ENCODE data around the gene DEPDC4. TPM values are rescaled to one million over a fixed set of nuclear protein-coding genes. Genes with fewer than 3 reads are reported as not detected.
"Not testable (repeated sequence)": the region's sequence is repeated elsewhere in the genome, so short reads cannot be mapped to it uniquely, and the experiment has no call there.

The DEPDC4 gene
- total RNA-seq, 1 donor from 2014 or later: 0.47 TPM

- no peak for TF ChIP-seq CTCF (IDR thresholded peaks at IDR 0.05; ENCODE audit: borderline replicate concordance)
- Histone ChIP-seq H3K36me3 (peaks cover 48% of the 10 kb centered on the region), H3K9me3 (replicated peaks) (peaks cover 4% of the 10 kb centered on the region), H3K27me3 (ENCODE audit: low read depth) (no peaks in the 10 kb centered on the region), H3K27ac (replicated peaks) (no peak overlapping the region), H3K4me3 (no peak overlapping the region), H3K4me1 (no peaks in the 10 kb centered on the region)
- intact Hi-C loops (cut with micrococcal nuclease): no loop called here
- no peak for DNase-seq
These were observed 29.1 kb upstream of the DEPDC4 start for GRCh38 chr12:100295764-100296555.

- H3K9me3 ChIP-seq (replicated peaks); H3K27me3 ChIP-seq (ENCODE audit: low read depth); intact Hi-C loops (cut with micrococcal nuclease); H3K4me3 ChIP-seq; H3K4me1 ChIP-seq; DNase-seq; H3K27ac ChIP-seq (replicated peaks): not testable (repeated sequence)
- peaks cover 32% of the 10 kb centered on the region for H3K36me3 ChIP-seq
These were observed 27.5 kb upstream of the DEPDC4 start for GRCh38 chr12:100294366-100294765.

GRCh38 chr12:100293017-100293416 is 26.1 kb upstream of the DEPDC4 start:
- Histone ChIP-seq H3K4me1 (no peaks in the 10 kb centered on the region), H3K4me3 (no peak overlapping the region), H3K27ac (replicated peaks) (no peak overlapping the region), H3K27me3 (ENCODE audit: low read depth) (no peaks in the 10 kb centered on the region), H3K9me3 (replicated peaks) (no peaks in the 10 kb centered on the region), H3K36me3 (peaks cover 19% of the 10 kb centered on the region)
- no peak for DNase-seq
- no peak for TF ChIP-seq CTCF (IDR thresholded peaks at IDR 0.05; ENCODE audit: borderline replicate concordance)
- intact Hi-C loops (cut with micrococcal nuclease): no loop called here

- H3K36me3 ChIP-seq: peaks cover 17% of the 10 kb centered on the region
- TF ChIP-seq CTCF (IDR thresholded peaks at IDR 0.05; ENCODE audit: borderline replicate concordance): no peak
- H3K4me1 ChIP-seq: no peaks in the 10 kb centered on the region
- intact Hi-C loops (cut with micrococcal nuclease): no loop called here
- no peaks in the 10 kb centered on the region for H3K9me3 ChIP-seq (replicated peaks)
- H3K4me3 ChIP-seq: no peak overlapping the region
- DNase-seq: no peak
- H3K27ac ChIP-seq (replicated peaks): no peak overlapping the region
- H3K27me3 ChIP-seq (ENCODE audit: low read depth): no peaks in the 10 kb centered on the region
These were observed 23.1 kb upstream of the DEPDC4 start for GRCh38 chr12:100290016-100290415.

GRCh38 chr12:100289038-100289437 is 22.2 kb upstream of the DEPDC4 start:
- no peak overlapping the region for H3K4me3 ChIP-seq
- H3K36me3 ChIP-seq: peaks cover 23% of the 10 kb centered on the region
- DNase-seq: no peak
- H3K4me1 ChIP-seq: no peaks in the 10 kb centered on the region
- no peaks in the 10 kb centered on the region for H3K9me3 ChIP-seq (replicated peaks)
- no peak overlapping the region for H3K27ac ChIP-seq (replicated peaks)
- no peaks in the 10 kb centered on the region for H3K27me3 ChIP-seq (ENCODE audit: low read depth)
- intact Hi-C loops (cut with micrococcal nuclease): no loop called here
- no peak for TF ChIP-seq CTCF (IDR thresholded peaks at IDR 0.05; ENCODE audit: borderline replicate concordance)

- H3K4me1 ChIP-seq; H3K9me3 ChIP-seq (replicated peaks); DNase-seq; H3K4me3 ChIP-seq; intact Hi-C loops (cut with micrococcal nuclease); H3K27ac ChIP-seq (replicated peaks); H3K27me3 ChIP-seq (ENCODE audit: low read depth): not testable (repeated sequence)
- peaks cover 16% of the 10 kb centered on the region for H3K36me3 ChIP-seq
These were observed 17.7 kb upstream of the DEPDC4 start for GRCh38 chr12:100284556-100284955.

All from left ventricle myocardium inferior (tissue), 1 donor.